ENCODE data around the gene NQO2.

The NQO2 gene

GRCh38 chr6:2999618-3000557 lies at the start of gene NQO2:
Gene NQO2 (plus strand): TSS chr6:2999894. CDS start chr6:3006553, 6,659 bp downstream.
- DNase-seq = peak; percentile 85

- no peak for DNase-seq
These were observed 49.0 kb upstream of the NQO2 start for GRCh38 chr6:2950713-2951112.

GRCh38 chr6:2951728-2952127 lies 48.0 kb upstream of the NQO2 start:
- no peak for DNase-seq

- no peak for DNase-seq
These were observed 47.1 kb upstream of the NQO2 start for GRCh38 chr6:2952557-2953095.

GRCh38 chr6:2953098-2953497 lies 46.6 kb upstream of the NQO2 start:
- DNase-seq = no peak

- DNase-seq = no peak
These were observed 42.6 kb upstream of the NQO2 start for GRCh38 chr6:2956930-2957685.

- no peak for DNase-seq
These were observed 41.9 kb upstream of the NQO2 start for GRCh38 chr6:2957696-2958330.

GRCh38 chr6:2958331-2958711 lies 41.4 kb upstream of the NQO2 start:
- DNase-seq = no peak

GRCh38 chr6:2958776-2959175 lies 40.9 kb upstream of the NQO2 start:
- no peak for DNase-seq

GRCh38 chr6:2959909-2960719 lies 39.6 kb upstream of the NQO2 start:
- DNase-seq = peak; percentile 9

GRCh38 chr6:2960935-2961334 lies 38.8 kb upstream of the NQO2 start:
- no peak for DNase-seq

GRCh38 chr6:2961506-2961905 lies 38.2 kb upstream of the NQO2 start:
- no peak for DNase-seq

- DNase-seq = no peak
These were observed 37.7 kb upstream of the NQO2 start for GRCh38 chr6:2962004-2962403.

- DNase-seq = no peak
These were observed 37.1 kb upstream of the NQO2 start for GRCh38 chr6:2962636-2963035.

- DNase-seq = no peak
These were observed 35.9 kb upstream of the NQO2 start for GRCh38 chr6:2963756-2964155.

GRCh38 chr6:2964793-2965505 lies 34.7 kb upstream of the NQO2 start:
- no peak for DNase-seq

GRCh38 chr6:2966347-2966746 lies 33.3 kb upstream of the NQO2 start:
- DNase-seq = no peak

- no peak for DNase-seq
These were observed 31.8 kb upstream of the NQO2 start for GRCh38 chr6:2967936-2968335.

GRCh38 chr6:2968600-2969135 lies 31.0 kb upstream of the NQO2 start:
- no peak for DNase-seq

- no peak for DNase-seq
These were observed 30.1 kb upstream of the NQO2 start for GRCh38 chr6:2969549-2969948.

GRCh38 chr6:2970034-2970685 lies 29.5 kb upstream of the NQO2 start:
- DNase-seq = no peak
